ENCODE measurements around the gene GATB. TPM values are rescaled to one million over a fixed set of nuclear protein-coding genes. Genes with fewer than 3 reads are reported as not detected.

Gene GATB
- total and polyA plus RNA-seq, 12 donors = 17.2 to 59.8 (median 36.6) TPM

- intact Hi-C loops (cut with DNase I) = no loop called here
- Histone ChIP-seq H3K4me3 (no peak overlapping the region), H3K27ac (no peak overlapping the region), H3K36me3 (replicated peaks in 1 of 2) (no peaks in the 10 kb centered on the region), H3K9me3 (replicated peaks in 1 of 3) (no peaks in the 10 kb centered on the region), H3K4me1 (replicated peaks in 1 of 2) (no peaks in the 10 kb centered on the region), H3K27me3 (no peaks in the 10 kb centered on the region)
- WGBS, 4 donors = 48 to 67% (median 57%) methylated on average over 5 of the region's 5 CpGs
- TF ChIP-seq POLR2A (IDR thresholded peaks at IDR 0.05) (no peak), CTCF (IDR thresholded peaks at IDR 0.05) (no peak)
- DNase-seq = no peak
Observed at GRCh38 chr4:151771664-151772063, 10.9 kb upstream of the GATB start.

- no peak for TF ChIP-seq CTCF (IDR thresholded peaks at IDR 0.05)
- TF ChIP-seq POLR2A (IDR thresholded peaks at IDR 0.05) = no peak
Observed at GRCh38 chr4:151770154-151770553, 9.3 kb upstream of the GATB start.

GRCh38 chr4:151768835-151769234, 8.0 kb upstream of the GATB start:
- Histone ChIP-seq H3K4me1 (replicated peaks in 1 of 2) (no peaks in the 10 kb centered on the region), H3K27ac (no peak overlapping the region), H3K4me3 (no peak overlapping the region), H3K36me3 (replicated peaks in 1 of 2) (no peaks in the 10 kb centered on the region), H3K9me3 (replicated peaks in 1 of 3) (no peaks in the 10 kb centered on the region), H3K27me3 (no peaks in the 10 kb centered on the region)
- no peak for TF ChIP-seq POLR2A (IDR thresholded peaks at IDR 0.05)
- no peak for TF ChIP-seq CTCF (IDR thresholded peaks at IDR 0.05)
- WGBS, 4 donors = 52 to 72% (median 66%) methylated on average over 2 of the region's 2 CpGs
- no peak for DNase-seq
- intact Hi-C loops (cut with DNase I) = no loop called here

More at GRCh38 chr4:151770154-151770553, 9.3 kb upstream of the GATB start:
- H3K4me1 ChIP-seq (replicated peaks in 1 of 2) = no peaks in the 10 kb centered on the region
- H3K4me3 ChIP-seq = no peak overlapping the region
- H3K36me3 ChIP-seq (replicated peaks in 1 of 2) = no peaks in the 10 kb centered on the region
- intact Hi-C loops (cut with DNase I) = no loop called here
- no peaks in the 10 kb centered on the region for H3K9me3 ChIP-seq (replicated peaks in 1 of 3)
- 48 to 88% (median 74%) methylated on average over 1 of the region's 1 CpG for WGBS, 4 donors
- no peaks in the 10 kb centered on the region for H3K27me3 ChIP-seq
- DNase-seq = no peak
- no peak overlapping the region for H3K27ac ChIP-seq

GRCh38 chr4:151766691-151767090, 5.9 kb upstream of the GATB start:
- Histone ChIP-seq H3K9me3 (replicated peaks in 1 of 3) (no peaks in the 10 kb centered on the region), H3K36me3 (replicated peaks in 1 of 2) (no peaks in the 10 kb centered on the region), H3K4me3 (no peak overlapping the region), H3K27me3 (no peaks in the 10 kb centered on the region), H3K4me1 (replicated peaks in 1 of 2) (no peaks in the 10 kb centered on the region), H3K27ac (no peak overlapping the region)
- TF ChIP-seq CTCF (IDR thresholded peaks at IDR 0.05) (no peak), POLR2A (IDR thresholded peaks at IDR 0.05) (no peak)
- 77 to 88% (median 81%) methylated on average over 3 to 4 of the region's 4 CpGs for WGBS, 4 donors
- intact Hi-C loops (cut with DNase I) = no loop called here
- DNase-seq = no peak

Measured in adrenal gland (tissue), 12 donors.